PC-9 (cell line): ENCODE measurements around the gene RPS15. TPM values are rescaled to one million over a fixed set of nuclear protein-coding genes. Genes with fewer than 3 reads are reported as not detected.

ENCODE experiments used
- BruUV-seq: library from RNA; stranded (reverse); fragments of 400-500 nt; replicated peaks from 2 replicates; lab custom pipeline; 2021; lab: Mats Ljungman, UMichigan
- CTCF ChIA-PET: fragments of 300-600 bp; sonication (Branson Sonifier 250); formaldehyde crosslinking; loops from one replicate; lab custom pipeline; 2022; ENCODE audit warnings: antibody characterized with exemption; lab: Charles Lee
- POLR2A ChIA-PET: fragments of 300-600 bp; sonication (Branson Sonifier 250); formaldehyde crosslinking; loops from one replicate; lab custom pipeline; 2022; ENCODE audit warnings: antibody characterized with exemption; ENCODE audit not compliant: unreplicated experiment; lab: Charles Lee
- DNase-seq, 2 experiments: peaks; one replicate each; pipeline versions ENCODE4 v3.0.0 to v3.0.0-alpha.2; 2015 to 2022; ENCODE audit warnings: mixed read lengths in 1 of 2
- H2AFZ ChIP-seq: fragments of 200-600 bp; sonication (generic); 2 replicates; pipeline ENCODE4 v1.8.1; 2017; ENCODE audit warnings: antibody characterized with exemption
- H3F3A ChIP-seq: fragments of 200-600 bp; sonication (generic); 2 replicates; pipeline ENCODE4 v1.8.1; 2017; ENCODE audit warnings: antibody characterized with exemption, mild to moderate bottlenecking, low read depth; ENCODE audit not compliant: insufficient read depth
- H3K27ac ChIP-seq: fragments of 200-600 bp; sonication (generic); 2 replicates; pipeline ENCODE4 v1.6.1; 2016; ENCODE audit warnings: mixed run types
- H3K27me3 ChIP-seq: fragments of 200-600 bp; sonication (generic); 2 replicates; pipeline ENCODE4 v1.6.1; 2016; ENCODE audit warnings: low read depth, mixed run types; ENCODE audit not compliant: insufficient read depth
- H3K36me3 ChIP-seq: fragments of 200-600 bp; sonication (generic); 2 replicates; pipeline ENCODE4 v1.6.1; 2016; ENCODE audit warnings: low read depth, mixed run types
- H3K4me1 ChIP-seq: fragments of 200-600 bp; sonication (generic); replicated peaks from 2 replicates; pipeline ENCODE4 v1.6.1; 2016; ENCODE audit warnings: mixed run types; ENCODE audit not compliant: insufficient read depth
- H3K4me2 ChIP-seq: fragments of 200-600 bp; sonication (generic); 2 replicates; pipeline ENCODE4 v1.6.1; 2017; ENCODE audit warnings: mixed run types
- H3K4me3 ChIP-seq: fragments of 200-600 bp; sonication (generic); 2 replicates; pipeline ENCODE4 v1.6.1; 2016; ENCODE audit warnings: mixed run types
- H3K79me2 ChIP-seq: fragments of 200-600 bp; sonication (generic); 2 replicates; pipeline ENCODE4 v1.6.1; 2017; ENCODE audit warnings: low read depth, mixed run types
- H3K9me2 ChIP-seq: fragments of 200-600 bp; sonication (generic); 2 replicates; pipeline ENCODE4 v1.8.1; 2017; ENCODE audit warnings: mild to moderate bottlenecking; ENCODE audit not compliant: insufficient read depth
- H3K9me3 ChIP-seq: fragments of 200-600 bp; sonication (generic); 2 replicates; pipeline ENCODE4 v1.8.1; 2016; ENCODE audit warnings: low read depth; ENCODE audit not compliant: insufficient read depth
- H4K20me1 ChIP-seq: fragments of 200-600 bp; sonication (generic); 2 replicates; pipeline ENCODE4 v1.8.1; 2017; ENCODE audit not compliant: insufficient read depth
- EZH2 ChIP-seq: fragments of 200-600 bp; sonication (generic); IDR thresholded peaks from 2 replicates; pipeline ENCODE4 v1.8.0; 2017; ENCODE audit warnings: antibody characterized with exemption, low read depth
- intact Hi-C: fragments of 100-400 bp; cut with micrococcal nuclease; formaldehyde crosslinking; loops from one replicate; pipeline ENCODE4 v1.10.0; 2022; ENCODE audit not compliant: unreplicated experiment
- total RNA-seq: library from RNA; stranded (reverse); gene quantifications from 2 replicates; pipeline ENCODE4 v1.2.3, GENCODE V29; 2021
- TF ChIP-seq, protein P1 (sequence below): fragments of 200-600 bp; sonication (generic); conservative IDR thresholded peaks from 2 replicates; pipeline ENCODE4 v1.6.1; 2017; ENCODE audit warnings: mixed run types, antibody characterized with exemption, mild to moderate bottlenecking, moderate library complexity

RPS15 gene
- total RNA-seq, 1 experiment from 2014 or later, result 967 TPM

- no peak for DNase-seq
- BruUV-seq, result no TSS peak
- Histone ChIP-seq H3K27me3 (no peaks in the 10 kb centered on the region), H3K79me2 (peaks cover under 1% of the 10 kb centered on the region; the same call in 1 of the 2 replicates), H3K27ac (no peak overlapping the region), H3K9me2 (no peaks in the 10 kb centered on the region), H4K20me1 (no peaks in the 10 kb centered on the region; the same call in none of the 2 replicates), H3K4me1 (no peaks in the 10 kb centered on the region), H3F3A (peaks cover 4% of the 10 kb centered on the region; the same call in 1 of the 2 replicates), H3K9me3 (no peaks in the 10 kb centered on the region), H3K36me3 (no peaks in the 10 kb centered on the region), H2AFZ (no peak overlapping the region), H3K4me2 (no peak overlapping the region), H3K4me3 (no peak overlapping the region)
- no peak for TF ChIP-seq EZH2
- TF ChIP-seq, protein P1, sequence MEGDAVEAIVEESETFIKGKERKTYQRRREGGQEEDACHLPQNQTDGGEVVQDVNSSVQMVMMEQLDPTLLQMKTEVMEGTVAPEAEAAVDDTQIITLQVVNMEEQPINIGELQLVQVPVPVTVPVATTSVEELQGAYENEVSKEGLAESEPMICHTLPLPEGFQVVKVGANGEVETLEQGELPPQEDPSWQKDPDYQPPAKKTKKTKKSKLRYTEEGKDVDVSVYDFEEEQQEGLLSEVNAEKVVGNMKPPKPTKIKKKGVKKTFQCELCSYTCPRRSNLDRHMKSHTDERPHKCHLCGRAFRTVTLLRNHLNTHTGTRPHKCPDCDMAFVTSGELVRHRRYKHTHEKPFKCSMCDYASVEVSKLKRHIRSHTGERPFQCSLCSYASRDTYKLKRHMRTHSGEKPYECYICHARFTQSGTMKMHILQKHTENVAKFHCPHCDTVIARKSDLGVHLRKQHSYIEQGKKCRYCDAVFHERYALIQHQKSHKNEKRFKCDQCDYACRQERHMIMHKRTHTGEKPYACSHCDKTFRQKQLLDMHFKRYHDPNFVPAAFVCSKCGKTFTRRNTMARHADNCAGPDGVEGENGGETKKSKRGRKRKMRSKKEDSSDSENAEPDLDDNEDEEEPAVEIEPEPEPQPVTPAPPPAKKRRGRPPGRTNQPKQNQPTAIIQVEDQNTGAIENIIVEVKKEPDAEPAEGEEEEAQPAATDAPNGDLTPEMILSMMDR, result no peak
- CTCF ChIA-PET, result no interaction called here
- POLR2A ChIA-PET, result no interaction called here
- intact Hi-C loops, result no loop called here
Measured at GRCh38 chr19:1424192-1424955, 13.8 kb upstream of the RPS15 start.

DNA sequence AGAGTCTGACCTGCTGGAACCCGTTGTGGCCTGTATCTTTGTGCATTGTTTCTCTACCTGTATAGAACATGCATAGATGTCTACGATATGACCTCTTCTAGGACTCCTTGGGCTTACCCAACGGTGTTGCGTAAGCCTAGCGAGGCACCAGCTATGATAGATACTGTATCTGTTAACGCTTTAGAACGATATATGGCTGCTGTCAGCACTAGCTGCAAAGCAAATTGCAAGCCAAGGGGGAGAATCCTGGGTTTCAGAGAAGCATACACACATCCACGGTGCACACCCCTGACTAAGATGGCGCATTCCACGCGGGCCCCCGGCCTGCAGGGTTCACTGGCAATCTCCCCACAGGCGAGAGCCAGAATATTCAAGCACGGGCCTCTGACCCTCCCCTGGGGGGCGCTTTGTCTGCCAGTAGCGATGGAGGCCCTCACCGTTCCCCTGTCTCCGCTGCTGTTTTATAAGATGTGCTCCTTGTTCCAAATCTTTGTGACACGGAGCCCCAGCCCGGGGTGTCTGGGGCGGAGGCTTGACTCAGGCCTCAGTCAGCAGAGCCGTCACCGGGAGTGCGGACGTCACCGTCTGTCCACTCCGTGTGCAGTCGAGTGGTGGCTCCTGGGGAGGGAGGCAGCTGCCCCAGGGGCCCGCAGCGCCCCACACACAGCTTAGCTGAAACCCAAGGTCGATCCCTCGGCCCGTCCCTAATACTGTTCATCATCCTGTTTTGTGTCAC, 12.9 kb upstream of the RPS15 start:
- Histone ChIP-seq H3K4me1 (no peaks in the 10 kb centered on the region), H3K27ac (no peak overlapping the region), H4K20me1 (no peaks in the 10 kb centered on the region; the same call in none of the 2 replicates), H3K9me3 (no peaks in the 10 kb centered on the region), H2AFZ (no peak overlapping the region), H3K4me3 (no peak overlapping the region), H3K4me2 (no peak overlapping the region), H3F3A (peaks cover 4% of the 10 kb centered on the region; the same call in 1 of the 2 replicates), H3K9me2 (no peaks in the 10 kb centered on the region), H3K79me2 (no peaks in the 10 kb centered on the region; the same call in 1 of the 2 replicates), H3K27me3 (no peaks in the 10 kb centered on the region), H3K36me3 (no peaks in the 10 kb centered on the region)
- no peak for DNase-seq
- POLR2A ChIA-PET, result no interaction called here
- intact Hi-C loops, result no loop called here
- no TSS peak for BruUV-seq
- TF ChIP-seq, protein P1, result no peak
- no peak for TF ChIP-seq EZH2
- CTCF ChIA-PET, result no interaction called here

DNA sequence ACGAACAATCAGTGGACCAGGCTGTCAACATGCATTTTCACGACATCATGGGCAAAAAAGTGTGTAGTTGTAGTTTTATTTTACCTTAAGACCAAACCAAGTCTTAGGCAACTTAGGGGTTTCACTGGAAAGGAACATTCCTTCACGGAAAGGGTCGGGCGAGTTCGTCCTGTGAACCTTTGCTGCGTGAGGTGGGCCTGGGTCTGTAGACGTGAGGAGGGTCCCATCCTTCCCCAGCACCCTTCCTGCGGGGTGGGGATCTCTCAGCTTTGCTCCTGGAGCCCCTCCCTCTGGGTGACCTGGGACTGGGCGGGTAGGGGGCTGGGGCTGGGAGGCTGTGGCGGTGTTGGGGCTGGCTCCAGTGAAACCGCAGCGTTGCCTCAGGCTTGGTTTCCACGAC, 12.3 kb upstream of the RPS15 start:
- POLR2A ChIA-PET, result interaction anchor here (0.6 kb wide), 1 partner anchor 9 kb away, joined by 18 read pairs; no protein-coding TSS in a partner anchor
- Histone ChIP-seq H3K4me3 (no peak overlapping the region), H3K9me3 (no peaks in the 10 kb centered on the region), H3K4me2 (no peak overlapping the region), H2AFZ (no peak overlapping the region), H3K9me2 (no peaks in the 10 kb centered on the region), H3F3A (peaks cover 4% of the 10 kb centered on the region; the same call in 1 of the 2 replicates), H4K20me1 (no peaks in the 10 kb centered on the region; the same call in none of the 2 replicates), H3K27me3 (no peaks in the 10 kb centered on the region), H3K4me1 (no peaks in the 10 kb centered on the region), H3K27ac (no peak overlapping the region), H3K36me3 (no peaks in the 10 kb centered on the region), H3K79me2 (no peaks in the 10 kb centered on the region)
- no peak for DNase-seq
- no peak for TF ChIP-seq EZH2
- TF ChIP-seq, protein P1, result no peak
- intact Hi-C loops, result no loop called here
- no TSS peak for BruUV-seq
- CTCF ChIA-PET, result no interaction called here
